ENCODE data around the gene NCK1. TPM values are rescaled to one million over a fixed set of nuclear protein-coding genes. Genes with fewer than 3 reads are reported as not detected.
"Not testable (repeated sequence)": the region's sequence is repeated elsewhere in the genome, so short reads cannot be mapped to it uniquely, and the experiment has no call there.

The NCK1 gene
- total RNA-seq, 1 donor from 2014 or later: 63.0 TPM

DNA sequence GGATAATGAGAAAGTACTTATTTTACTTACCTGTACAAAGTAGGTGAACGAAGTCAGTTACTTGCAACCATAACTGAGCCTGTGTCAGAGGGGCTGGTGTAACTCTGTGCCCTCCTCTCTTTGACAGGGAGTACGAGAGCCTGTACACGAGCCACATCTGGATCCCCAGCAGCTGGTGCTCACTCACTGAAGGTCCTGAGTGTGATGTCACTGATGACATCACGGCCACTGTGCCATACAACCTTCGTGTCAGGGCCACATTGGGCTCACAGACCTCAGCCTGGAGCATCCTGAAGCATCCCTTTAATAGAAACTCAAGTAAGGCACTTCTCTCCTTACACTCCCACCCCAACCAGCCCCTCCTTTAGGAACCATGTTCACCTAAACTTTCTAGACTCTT is 120.0 kb downstream of the NCK1 start:
- ATAC-seq (no peak), DNase-seq (no peak)
- Histone ChIP-seq H3K27me3 (ENCODE audit: low read depth) (no peaks in the 10 kb centered on the region), H3K4me1 (no peaks in the 10 kb centered on the region), H3K36me3 (no peaks in the 10 kb centered on the region), H3K4me3 (no peak overlapping the region), H3K27ac (no peak overlapping the region), H3K9me3 (no peaks in the 10 kb centered on the region)
- TF ChIP-seq, protein P1, sequence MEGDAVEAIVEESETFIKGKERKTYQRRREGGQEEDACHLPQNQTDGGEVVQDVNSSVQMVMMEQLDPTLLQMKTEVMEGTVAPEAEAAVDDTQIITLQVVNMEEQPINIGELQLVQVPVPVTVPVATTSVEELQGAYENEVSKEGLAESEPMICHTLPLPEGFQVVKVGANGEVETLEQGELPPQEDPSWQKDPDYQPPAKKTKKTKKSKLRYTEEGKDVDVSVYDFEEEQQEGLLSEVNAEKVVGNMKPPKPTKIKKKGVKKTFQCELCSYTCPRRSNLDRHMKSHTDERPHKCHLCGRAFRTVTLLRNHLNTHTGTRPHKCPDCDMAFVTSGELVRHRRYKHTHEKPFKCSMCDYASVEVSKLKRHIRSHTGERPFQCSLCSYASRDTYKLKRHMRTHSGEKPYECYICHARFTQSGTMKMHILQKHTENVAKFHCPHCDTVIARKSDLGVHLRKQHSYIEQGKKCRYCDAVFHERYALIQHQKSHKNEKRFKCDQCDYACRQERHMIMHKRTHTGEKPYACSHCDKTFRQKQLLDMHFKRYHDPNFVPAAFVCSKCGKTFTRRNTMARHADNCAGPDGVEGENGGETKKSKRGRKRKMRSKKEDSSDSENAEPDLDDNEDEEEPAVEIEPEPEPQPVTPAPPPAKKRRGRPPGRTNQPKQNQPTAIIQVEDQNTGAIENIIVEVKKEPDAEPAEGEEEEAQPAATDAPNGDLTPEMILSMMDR (IDR thresholded peaks at IDR 0.05): no peak
- intact Hi-C loops (cut with DNase I): no loop called here

- intact Hi-C loops (cut with DNase I): no loop called here
- TF ChIP-seq, protein P1 (IDR thresholded peaks at IDR 0.05): no peak
- no peak overlapping the region for H3K4me3 ChIP-seq
- DNase-seq: no peak
- no peak overlapping the region for H3K27ac ChIP-seq
- H3K27me3 ChIP-seq (ENCODE audit: low read depth): no peaks in the 10 kb centered on the region
- ATAC-seq: peak; percentile 28 to 40
- H3K4me1 ChIP-seq: no peaks in the 10 kb centered on the region
- H3K36me3 ChIP-seq: no peaks in the 10 kb centered on the region
- no peaks in the 10 kb centered on the region for H3K9me3 ChIP-seq
These were observed 120.6 kb downstream of the NCK1 start for GRCh38 chr3:136982520-136983138.

- H3K27me3 ChIP-seq (ENCODE audit: low read depth): no peaks in the 10 kb centered on the region
- H3K36me3 ChIP-seq: no peaks in the 10 kb centered on the region
- TF ChIP-seq, protein P1 (IDR thresholded peaks at IDR 0.05): no peak
- ATAC-seq (peak; percentile 45 to 64), DNase-seq (no peak)
- H3K4me1 ChIP-seq: no peaks in the 10 kb centered on the region
- no peaks in the 10 kb centered on the region for H3K9me3 ChIP-seq
- intact Hi-C loops (cut with DNase I): no loop called here
- no peak overlapping the region for H3K27ac ChIP-seq
- no peak overlapping the region for H3K4me3 ChIP-seq
These were observed 122.8 kb downstream of the NCK1 start for GRCh38 chr3:136984837-136985236.

- H3K4me1 ChIP-seq; H3K9me3 ChIP-seq; H3K4me3 ChIP-seq; ATAC-seq; DNase-seq; H3K36me3 ChIP-seq; H3K27me3 ChIP-seq (ENCODE audit: low read depth); H3K27ac ChIP-seq; intact Hi-C loops (cut with DNase I): not testable (repeated sequence)
These were observed 125.5 kb downstream of the NCK1 start for GRCh38 chr3:136987398-136987980.

DNA sequence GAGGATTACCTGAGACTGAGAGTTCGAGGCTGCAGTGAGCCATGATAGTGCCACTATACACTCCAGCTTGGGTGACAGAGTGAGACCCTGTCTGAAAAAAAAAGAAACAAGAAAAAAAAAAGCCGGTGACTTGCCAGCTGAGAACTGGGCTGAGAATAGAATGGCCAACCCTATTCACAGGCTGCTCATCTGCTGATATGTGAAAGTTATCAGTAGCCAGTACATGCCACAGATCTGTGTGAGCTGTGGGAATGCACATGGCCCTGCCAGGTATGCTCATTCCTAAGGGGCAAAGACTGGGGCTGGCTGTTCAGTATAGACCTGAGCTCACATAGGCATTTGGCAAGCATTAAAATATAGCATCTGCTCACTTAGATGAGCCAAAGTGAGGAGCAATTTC is 126.6 kb downstream of the NCK1 start:
- TF ChIP-seq, protein P1 (IDR thresholded peaks at IDR 0.05): no peak
- H3K27me3 ChIP-seq (ENCODE audit: low read depth): no peaks in the 10 kb centered on the region
- H3K9me3 ChIP-seq: no peaks in the 10 kb centered on the region
- no peak for DNase-seq
- no peaks in the 10 kb centered on the region for H3K4me1 ChIP-seq
- intact Hi-C loops (cut with DNase I): no loop called here
- no peak overlapping the region for H3K27ac ChIP-seq
- H3K36me3 ChIP-seq: no peaks in the 10 kb centered on the region
- no peak for ATAC-seq
- H3K4me3 ChIP-seq: no peak overlapping the region

DNA sequence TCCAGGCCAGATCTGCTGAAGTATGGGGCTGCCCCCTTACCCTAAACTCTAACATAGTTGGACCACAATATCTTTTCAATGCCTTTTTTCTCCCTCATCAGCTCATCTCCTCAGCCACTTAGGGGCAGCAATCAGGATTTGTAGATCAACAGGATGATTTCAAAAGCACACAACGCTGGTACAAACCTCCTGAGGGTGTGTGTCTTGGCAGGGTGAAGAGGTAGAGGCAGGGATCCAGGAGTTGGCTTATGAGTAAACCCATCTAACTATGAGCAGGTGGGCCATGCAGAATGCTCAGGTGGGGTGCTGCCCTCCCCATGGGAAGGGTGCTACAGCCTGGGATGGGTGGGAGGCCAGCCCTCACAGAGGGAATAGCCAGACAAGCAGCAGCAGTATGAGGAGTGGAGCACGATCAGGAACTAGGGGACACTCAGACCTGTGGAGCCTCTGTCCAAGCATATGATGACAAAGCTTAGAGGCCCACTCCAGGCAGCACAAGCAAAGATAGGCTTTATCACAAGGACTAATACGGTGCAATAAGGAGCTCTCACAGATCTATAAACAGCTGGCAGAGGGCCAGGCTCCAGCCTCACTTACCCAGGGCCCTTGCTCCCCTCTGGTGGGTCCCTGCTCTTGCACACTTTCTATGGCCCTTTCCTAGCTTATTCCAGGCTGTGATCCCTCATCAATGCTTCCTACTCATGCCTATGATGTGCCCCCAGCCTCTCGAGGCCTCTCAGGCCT is 127.9 kb downstream of the NCK1 start:
- intact Hi-C loops (cut with DNase I): no loop called here
- H3K4me1 ChIP-seq: peaks cover 10% of the 10 kb centered on the region
- no peaks in the 10 kb centered on the region for H3K9me3 ChIP-seq
- H3K4me3 ChIP-seq: no peak overlapping the region
- TF ChIP-seq, protein P1 (IDR thresholded peaks at IDR 0.05): no peak
- DNase-seq (no peak), ATAC-seq (no peak)
- no peaks in the 10 kb centered on the region for H3K36me3 ChIP-seq
- H3K27me3 ChIP-seq (ENCODE audit: low read depth): no peaks in the 10 kb centered on the region
- no peak overlapping the region for H3K27ac ChIP-seq

All from lower lobe of right lung (tissue), 2 donors.